Common myeloid progenitor, CD34-positive (primary cell): ENCODE data around the gene FBXO36.

ENCODE experiments used
- CTCF ChIA-PET: fragments of 350-600 bp; sonication (Branson Sonifier 250); formaldehyde crosslinking; loops from one replicate; lab custom pipeline; 2021; ENCODE audit warnings: antibody characterized with exemption; lab: Charles Lee
- POLR2A ChIA-PET: fragments of 350-600 bp; sonication (Branson Sonifier 250); formaldehyde crosslinking; loops from one replicate; lab custom pipeline; 2021; ENCODE audit warnings: antibody characterized with exemption; lab: Charles Lee
- DNase-seq, 3 donors: peaks; one replicate each; pipeline versions ENCODE4 v3.0.0 to v3.0.0-alpha.2; 2013
- H3K27ac ChIP-seq, 2 experiments: 1 replicate in 1 of 2; 2 replicates in 1 of 2; pipeline ENCODE4 v1.7.0; 2013; ENCODE audit warnings: inconsistent platforms in 2 of 2, low read length in 2 of 2, mild to moderate bottlenecking in 2 of 2, low read depth in 1 of 2, moderate library complexity in 1 of 2; ENCODE audit not compliant: severe bottlenecking in 2 of 2, insufficient read depth in 1 of 2, poor library complexity in 1 of 2
- H3K27me3 ChIP-seq, 5 experiments: replicated peaks in 2 of 5; 1 replicate in 3 of 5; 2 replicates in 2 of 5; pipeline versions ENCODE4 v1.6.1 to v1.7.0; 2013; ENCODE audit warnings: low read length in 4 of 5, mild to moderate bottlenecking in 2 of 5, moderate library complexity in 2 of 5, inconsistent platforms in 1 of 5; ENCODE audit not compliant: insufficient read depth in 5 of 5, control insufficient read depth in 4 of 5
- H3K36me3 ChIP-seq, 4 experiments: 1 replicate in 2 of 4; 2 replicates in 2 of 4; pipeline versions ENCODE4 v1.6.1 to v1.7.0; 2013; ENCODE audit warnings: low read length in 3 of 4, control low read depth in 1 of 4, mild to moderate bottlenecking in 1 of 4; ENCODE audit not compliant: control insufficient read depth in 4 of 4, insufficient read depth in 4 of 4
- H3K4me1 ChIP-seq, 4 experiments: 1 replicate in 3 of 4; 2 replicates in 1 of 4; pipeline versions ENCODE4 v1.6.1 to v1.7.1; 2013; ENCODE audit warnings: low read length in 3 of 4, mild to moderate bottlenecking in 3 of 4, control low read depth in 1 of 4, inconsistent platforms in 1 of 4, moderate library complexity in 1 of 4; ENCODE audit not compliant: control insufficient read depth in 4 of 4, insufficient read depth in 4 of 4; ENCODE audit errors: control extremely low read depth in 1 of 4
- H3K4me3 ChIP-seq, 7 experiments: 1 replicate in 4 of 7; 2 replicates in 3 of 7; pipeline versions ENCODE4 v1.5.1 to v1.7.0; 2013; ENCODE audit warnings: mild to moderate bottlenecking in 7 of 7, low read length in 6 of 7, moderate library complexity in 6 of 7, inconsistent platforms in 2 of 7, low read depth in 2 of 7, control low read depth in 1 of 7; ENCODE audit not compliant: insufficient read depth in 4 of 7, control insufficient read depth in 1 of 7; ENCODE audit errors: extremely low read depth in 1 of 7
- H3K9me3 ChIP-seq, 5 experiments: 1 replicate in 4 of 5; 2 replicates in 1 of 5; pipeline versions ENCODE4 v1.6.1 to v1.7.1; 2013; ENCODE audit warnings: low read length in 4 of 5, mild to moderate bottlenecking in 2 of 5, inconsistent platforms in 1 of 5, low read depth in 1 of 5, moderate library complexity in 1 of 5; ENCODE audit not compliant: control insufficient read depth in 4 of 5, insufficient read depth in 2 of 5; ENCODE audit errors: control extremely low read depth in 1 of 5
- WGBS: methylation state at CpG from one replicate; pipeline ENCODE4 v1.1.5; 2013; ENCODE audit not compliant: insufficient coverage; 5-methylcytosine and 5-hydroxymethylcytosine counted together

Gene FBXO36

DNA sequence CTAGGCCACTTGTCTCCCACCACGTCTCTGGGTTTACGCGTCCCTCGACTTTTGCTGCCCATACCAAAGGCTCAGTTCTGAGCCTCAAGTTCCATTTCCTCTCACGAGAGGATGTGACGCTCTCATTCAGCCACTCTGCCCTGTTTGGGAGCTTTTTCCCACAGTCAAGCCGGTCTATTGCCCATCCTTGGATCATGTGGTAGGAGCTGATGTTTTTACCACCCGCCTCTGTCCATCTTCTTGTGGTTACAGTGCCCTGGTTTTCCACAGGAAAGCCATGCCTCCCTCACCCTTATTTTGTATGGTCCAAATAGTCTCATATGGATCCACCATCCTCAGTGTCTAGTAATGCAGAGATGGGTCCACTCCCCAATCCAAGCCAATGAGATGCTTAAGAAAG lies 20.4 kb downstream of the FBXO36 start:
- WGBS, result 100% methylated on average over 7 of the region's 8 CpGs
- H3K4me1 ChIP-seq, result peaks cover 3 to 11% (median 5%) of the 10 kb centered on the region in 4 experiments
- no peak for DNase-seq
- POLR2A ChIA-PET, result no interaction called here
- H3K36me3 ChIP-seq, result no peaks in the 10 kb centered on the region
- no peaks in the 10 kb centered on the region for H3K9me3 ChIP-seq
- H3K27ac ChIP-seq, result no peak overlapping the region
- no peaks in the 10 kb centered on the region for H3K27me3 ChIP-seq
- CTCF ChIA-PET, result no interaction called here
- no peak overlapping the region for H3K4me3 ChIP-seq

DNA sequence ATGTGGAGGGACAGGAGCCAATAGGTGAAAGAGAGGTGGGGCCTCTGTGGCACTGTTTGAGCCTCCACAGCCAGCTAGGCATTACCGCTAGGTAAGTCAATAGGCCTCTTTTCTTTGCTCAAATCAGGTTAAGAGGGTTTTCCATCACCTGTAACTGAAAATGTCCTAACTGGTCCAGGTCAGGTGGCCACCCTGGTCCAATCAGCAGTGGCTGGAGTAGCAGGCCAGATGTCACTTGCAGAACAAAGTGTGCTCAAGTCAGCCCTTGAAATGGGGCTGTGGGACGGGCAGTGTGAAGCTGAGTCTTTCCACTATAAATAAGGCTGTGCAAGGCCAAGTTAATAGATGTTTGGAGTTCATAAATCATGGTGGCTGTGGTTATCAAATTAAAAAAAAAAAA lies 20.9 kb downstream of the FBXO36 start:
- whole genome bisulfite sequencing, result 100% methylated on average over 1 of the region's 2 CpGs
- Histone ChIP-seq H3K36me3 (no peaks in the 10 kb centered on the region), H3K4me3 (no peak overlapping the region), H3K27me3 (no peaks in the 10 kb centered on the region), H3K27ac (no peak overlapping the region), H3K9me3 (no peaks in the 10 kb centered on the region), H3K4me1 (peaks cover 3 to 11% (median 5%) of the 10 kb centered on the region in 4 experiments)
- CTCF ChIA-PET, result no interaction called here
- POLR2A ChIA-PET, result no interaction called here
- peak in 2 of 3 donors; percentile 30 to 42 for DNase-seq

DNA sequence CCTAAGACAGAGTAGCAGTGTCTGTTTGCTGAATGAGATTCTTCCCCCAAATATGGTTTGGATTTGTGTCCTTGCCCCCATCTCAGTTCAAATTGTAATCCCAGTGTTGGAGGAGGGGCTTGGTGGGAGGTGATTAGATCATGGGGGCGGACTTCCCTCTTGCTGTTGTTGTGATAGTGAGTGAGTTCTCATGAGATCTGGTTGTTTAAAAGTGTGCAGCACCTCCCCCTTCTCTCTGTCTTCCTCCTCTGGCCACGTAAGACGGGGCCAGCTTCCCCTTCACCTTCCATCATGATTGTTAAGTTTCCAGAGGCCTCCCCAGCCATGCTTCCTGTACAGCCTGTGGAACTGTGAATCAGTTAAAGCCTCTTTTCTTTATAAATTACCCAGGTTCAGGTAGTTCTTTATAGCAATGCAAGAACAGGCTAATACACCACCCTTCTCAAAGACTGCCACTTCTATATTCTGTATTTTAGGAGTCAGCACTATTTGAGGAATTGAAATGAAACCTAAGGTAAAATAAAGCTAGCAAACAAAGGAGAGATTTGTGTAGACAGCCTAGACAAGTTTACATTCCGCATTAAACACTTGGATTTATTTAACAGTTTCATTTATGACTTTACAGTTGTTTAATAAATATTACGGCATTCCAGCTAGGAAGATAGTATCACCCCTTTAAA lies 21.6 kb downstream of the FBXO36 start:
- H3K27me3 ChIP-seq, result no peaks in the 10 kb centered on the region
- H3K27ac ChIP-seq, result no peak overlapping the region
- H3K9me3 ChIP-seq, result no peaks in the 10 kb centered on the region
- CTCF ChIA-PET, result no interaction called here
- no peaks in the 10 kb centered on the region for H3K36me3 ChIP-seq
- peaks cover 3 to 11% (median 5%) of the 10 kb centered on the region in 4 experiments for H3K4me1 ChIP-seq
- DNase-seq, result peak; percentile 4 to 48 (median 28)
- POLR2A ChIA-PET, result no interaction called here
- H3K4me3 ChIP-seq, result no peak overlapping the region
- 0% methylated on average over 2 of the region's 5 CpGs for WGBS

DNA sequence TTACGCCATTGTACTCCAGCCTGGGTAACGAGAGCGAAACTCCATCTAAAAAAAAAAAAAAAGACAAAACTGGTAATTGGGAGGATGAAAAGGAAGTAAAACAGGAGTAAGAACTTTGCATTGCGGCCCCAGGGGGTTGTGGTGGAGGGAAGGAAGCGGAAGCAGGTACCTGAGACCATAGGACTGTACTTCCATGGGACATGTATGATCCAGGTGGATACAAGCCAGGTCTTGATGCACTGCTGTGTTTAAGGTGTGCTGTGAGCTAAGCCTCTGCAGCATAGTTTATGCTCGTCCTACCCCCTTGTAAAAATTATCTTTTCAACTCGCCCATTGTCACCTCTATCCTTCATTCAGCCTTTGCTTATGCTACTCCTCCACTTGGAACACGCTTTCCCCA lies 23.7 kb downstream of the FBXO36 start:
- no peaks in the 10 kb centered on the region for H3K9me3 ChIP-seq
- POLR2A ChIA-PET, result no interaction called here
- DNase-seq, result no peak
- CTCF ChIA-PET, result no interaction called here
- H3K4me3 ChIP-seq, result no peak overlapping the region
- no peaks in the 10 kb centered on the region for H3K36me3 ChIP-seq
- WGBS, result 89% methylated on average over 6 of the region's 8 CpGs
- peaks cover 3 to 11% (median 5%) of the 10 kb centered on the region in 4 experiments for H3K4me1 ChIP-seq
- H3K27me3 ChIP-seq, result no peaks in the 10 kb centered on the region
- no peak overlapping the region for H3K27ac ChIP-seq

DNA sequence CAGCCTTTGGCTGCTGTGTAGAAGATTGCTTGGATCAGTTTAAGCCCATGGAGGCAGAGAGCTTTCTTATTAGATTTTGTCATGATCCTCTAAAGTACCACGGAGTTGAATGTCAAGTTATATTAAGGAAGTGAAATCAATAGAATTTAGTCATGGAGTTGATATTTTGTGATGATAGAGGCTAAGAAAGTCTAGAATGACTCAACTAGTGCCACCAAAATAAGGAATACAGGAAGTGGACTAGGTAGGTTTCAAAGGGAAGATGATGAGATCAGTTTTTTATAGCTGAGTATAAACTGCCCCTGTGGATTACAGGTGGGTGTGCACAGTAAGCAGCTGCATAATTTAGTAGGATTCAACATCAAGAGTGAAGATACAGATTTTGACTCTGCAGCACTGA lies 25.2 kb downstream of the FBXO36 start:
- no peak for DNase-seq
- H3K27me3 ChIP-seq, result no peaks in the 10 kb centered on the region
- POLR2A ChIA-PET, result interaction anchor here (0.6 kb wide), 1 partner anchor 145 kb away, joined by 7 read pairs; no protein-coding TSS in a partner anchor
- no peaks in the 10 kb centered on the region for H3K9me3 ChIP-seq
- H3K27ac ChIP-seq, result no peak overlapping the region
- peaks cover 3 to 11% (median 5%) of the 10 kb centered on the region in 4 experiments for H3K4me1 ChIP-seq
- no peaks in the 10 kb centered on the region for H3K36me3 ChIP-seq
- CTCF ChIA-PET, result interaction anchor here (0.6 kb wide), 2 partner anchors 959 to 1424 kb away, joined by 3 read pairs; no protein-coding TSS in a partner anchor
- no peak overlapping the region for H3K4me3 ChIP-seq
- WGBS, result 100% methylated on average over 1 of the region's 1 CpG

GRCh38 chr2:229952256-229952835 lies 30.0 kb downstream of the FBXO36 start:
- Histone ChIP-seq H3K27me3 (no peaks in the 10 kb centered on the region), H3K36me3 (no peaks in the 10 kb centered on the region), H3K27ac (no peak overlapping the region), H3K4me3 (no peak overlapping the region), H3K4me1 (no peaks in the 10 kb centered on the region), H3K9me3 (no peaks in the 10 kb centered on the region)
- no peak for DNase-seq
- whole genome bisulfite sequencing, result 95% methylated on average over 6 of the region's 6 CpGs
- CTCF ChIA-PET, result no interaction called here
- POLR2A ChIA-PET, result no interaction called here

DNA sequence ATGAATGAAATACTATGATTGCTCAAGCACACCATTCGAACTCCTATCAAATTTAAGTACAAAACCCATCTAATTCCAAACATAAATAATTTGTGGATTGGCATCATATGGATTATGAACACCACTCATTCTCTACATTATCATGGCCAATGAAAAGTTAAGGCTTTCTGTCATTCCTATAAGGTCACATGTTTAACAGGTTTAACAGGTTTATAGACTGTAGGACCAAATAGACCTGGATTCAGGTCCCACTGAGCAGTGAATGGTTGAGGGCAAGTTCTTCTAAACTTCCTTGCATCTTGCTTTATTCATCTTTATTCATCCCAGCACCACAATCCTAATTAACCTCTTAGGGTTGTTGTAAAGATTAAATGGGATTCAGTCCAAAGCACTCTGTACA lies 33.4 kb downstream of the FBXO36 start:
- ChIA-PET POLR2A (no interaction called here), CTCF (no interaction called here)
- no peaks in the 10 kb centered on the region for H3K27me3 ChIP-seq
- H3K27ac ChIP-seq, result no peak overlapping the region
- H3K4me3 ChIP-seq, result no peak overlapping the region
- H3K9me3 ChIP-seq, result no peaks in the 10 kb centered on the region
- DNase-seq, result no peak
- WGBS, result no CpG with 5 or more reads among the region's 1 CpG
- H3K4me1 ChIP-seq, result no peaks in the 10 kb centered on the region
- H3K36me3 ChIP-seq, result no peaks in the 10 kb centered on the region
